GM20000 (cell line): ENCODE results near the gene CENPP.

Experiments used
- DNase-seq: peaks from one replicate; pipeline ENCODE4 v3.0.0; 2012; ENCODE audit warnings: low spot score
- TF ChIP-seq, protein P1 (sequence below): IDR thresholded peaks from 2 replicates; pipeline ENCODE4 v1.5.1; 2012; ENCODE audit warnings: mild to moderate bottlenecking, control low read depth; ENCODE audit errors: extremely low read depth, missing control alignments

The CENPP gene

DNA sequence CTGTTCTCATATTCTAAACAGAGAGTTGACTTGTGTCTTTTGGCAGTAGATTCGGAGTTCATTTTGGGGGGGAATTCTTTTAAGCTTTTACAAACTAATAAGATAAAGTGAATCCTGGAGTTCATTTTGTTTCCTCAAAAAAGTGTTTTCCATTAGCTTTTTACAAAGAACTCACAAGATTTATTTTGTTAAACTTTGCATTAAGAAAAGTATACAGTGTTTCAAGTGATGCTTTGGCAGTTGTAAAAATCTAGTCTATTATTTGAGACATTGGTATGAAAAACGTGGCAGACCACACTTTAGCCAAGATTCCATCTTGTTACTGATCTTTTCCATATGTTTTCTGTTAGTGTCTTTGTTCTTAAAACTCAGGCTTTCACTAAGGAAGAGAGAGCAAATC is 99.7 kb downstream of the CENPP start:
- DNase-seq, result no peak
- TF ChIP-seq, protein P1, sequence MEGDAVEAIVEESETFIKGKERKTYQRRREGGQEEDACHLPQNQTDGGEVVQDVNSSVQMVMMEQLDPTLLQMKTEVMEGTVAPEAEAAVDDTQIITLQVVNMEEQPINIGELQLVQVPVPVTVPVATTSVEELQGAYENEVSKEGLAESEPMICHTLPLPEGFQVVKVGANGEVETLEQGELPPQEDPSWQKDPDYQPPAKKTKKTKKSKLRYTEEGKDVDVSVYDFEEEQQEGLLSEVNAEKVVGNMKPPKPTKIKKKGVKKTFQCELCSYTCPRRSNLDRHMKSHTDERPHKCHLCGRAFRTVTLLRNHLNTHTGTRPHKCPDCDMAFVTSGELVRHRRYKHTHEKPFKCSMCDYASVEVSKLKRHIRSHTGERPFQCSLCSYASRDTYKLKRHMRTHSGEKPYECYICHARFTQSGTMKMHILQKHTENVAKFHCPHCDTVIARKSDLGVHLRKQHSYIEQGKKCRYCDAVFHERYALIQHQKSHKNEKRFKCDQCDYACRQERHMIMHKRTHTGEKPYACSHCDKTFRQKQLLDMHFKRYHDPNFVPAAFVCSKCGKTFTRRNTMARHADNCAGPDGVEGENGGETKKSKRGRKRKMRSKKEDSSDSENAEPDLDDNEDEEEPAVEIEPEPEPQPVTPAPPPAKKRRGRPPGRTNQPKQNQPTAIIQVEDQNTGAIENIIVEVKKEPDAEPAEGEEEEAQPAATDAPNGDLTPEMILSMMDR, result no peak

DNA sequence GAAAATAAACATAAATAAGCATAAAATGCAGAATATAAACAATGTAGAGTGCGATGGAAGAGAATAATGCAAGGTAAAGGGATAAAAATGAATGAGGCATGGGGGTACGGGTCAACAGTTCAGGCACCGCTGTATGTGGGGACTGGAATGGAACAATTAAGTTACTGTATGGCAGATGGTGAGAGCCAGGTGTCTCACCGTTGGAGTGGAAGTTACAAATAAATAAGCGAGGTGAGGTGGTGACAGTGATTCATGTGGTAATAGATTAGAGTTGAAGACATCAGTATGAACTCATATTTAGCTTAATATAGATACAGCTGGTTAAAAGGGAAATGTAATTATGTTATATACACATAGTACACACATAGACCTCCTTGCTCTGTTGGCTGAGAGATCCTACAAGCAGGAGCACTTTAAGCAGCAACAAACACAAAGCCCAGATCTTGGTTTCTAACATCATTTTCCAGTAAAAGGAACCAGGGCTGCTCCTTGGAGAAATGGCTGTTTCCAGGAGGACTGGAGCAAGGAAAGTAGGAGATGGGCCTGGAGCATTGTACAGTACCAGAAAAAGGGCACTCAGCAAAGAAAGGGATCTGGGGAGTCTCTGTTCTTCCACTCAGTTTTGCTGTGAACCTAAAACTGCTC is 100.9 kb downstream of the CENPP start:
- no peak for DNase-seq
- TF ChIP-seq, protein P1, result no peak

DNA sequence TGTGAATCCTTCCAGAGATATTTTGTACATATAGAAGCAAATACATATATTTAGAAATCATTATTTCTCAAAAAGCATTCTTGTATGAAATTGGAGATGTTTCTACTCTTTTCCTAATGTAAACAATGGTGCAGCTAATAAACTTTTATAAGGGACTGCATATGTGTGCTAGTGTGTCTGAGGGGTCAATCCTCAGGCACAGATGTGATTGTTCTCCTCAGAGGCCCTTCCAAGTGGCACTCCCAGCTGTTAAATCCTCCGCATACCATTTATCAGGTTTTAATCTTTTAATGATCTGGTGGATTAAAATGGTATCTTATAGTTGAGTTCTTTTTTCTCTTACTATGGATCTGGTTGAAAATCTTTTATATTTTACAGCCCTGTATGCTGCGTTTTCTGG is 104.1 kb downstream of the CENPP start:
- no peak for DNase-seq

DNA sequence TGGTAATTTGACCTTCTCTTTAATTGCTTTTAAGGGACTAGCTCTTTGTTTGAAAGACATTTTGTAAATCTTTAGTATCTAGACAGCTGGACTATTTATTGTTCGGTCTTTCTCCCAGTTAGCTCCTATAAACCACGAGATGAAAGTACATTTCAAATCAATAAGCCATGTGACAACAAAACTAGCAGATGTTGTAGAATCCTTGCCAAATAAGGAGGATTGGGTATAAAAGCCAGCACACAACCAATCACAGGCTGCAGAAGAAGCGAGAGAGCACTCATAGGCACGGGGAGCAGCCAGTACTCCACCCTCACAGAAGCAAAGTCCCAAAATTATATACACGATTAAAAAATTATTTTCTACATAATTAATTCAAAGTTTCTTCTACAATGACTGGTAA is 106.6 kb downstream of the CENPP start:
- TF ChIP-seq, protein P1, result no peak
- DNase-seq, result no peak

More for the DNA sequence above, 104.1 kb downstream of the CENPP start:
- TF ChIP-seq, protein P1, result no peak

DNA sequence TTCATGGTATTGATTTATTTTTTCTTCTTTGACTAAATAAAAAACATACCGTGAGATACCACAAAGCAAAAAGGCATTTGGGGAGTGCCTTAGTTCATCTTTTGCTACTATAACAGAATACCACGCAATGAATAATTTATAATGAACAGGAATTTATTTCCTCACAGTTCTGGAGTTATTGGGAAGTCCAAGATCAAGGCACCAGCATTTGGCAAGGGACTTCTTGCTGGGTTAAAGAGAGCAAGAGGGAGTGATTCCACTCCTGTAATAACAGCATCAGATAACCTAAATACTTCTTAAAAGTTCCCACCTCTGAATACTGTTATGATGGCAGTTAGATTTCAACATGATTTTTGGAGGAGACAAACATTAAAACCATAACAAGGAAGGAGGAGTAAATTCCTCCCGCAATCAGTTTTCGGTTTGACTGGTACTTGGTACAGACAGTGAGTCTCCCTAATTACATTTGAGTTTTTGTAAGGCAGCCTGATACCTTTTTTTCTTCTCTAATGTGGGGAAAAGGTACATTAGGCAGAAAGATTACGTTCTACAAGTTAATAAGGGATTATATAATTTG is 107.3 kb downstream of the CENPP start:
- TF ChIP-seq, protein P1, result no peak
- DNase-seq, result no peak

DNA sequence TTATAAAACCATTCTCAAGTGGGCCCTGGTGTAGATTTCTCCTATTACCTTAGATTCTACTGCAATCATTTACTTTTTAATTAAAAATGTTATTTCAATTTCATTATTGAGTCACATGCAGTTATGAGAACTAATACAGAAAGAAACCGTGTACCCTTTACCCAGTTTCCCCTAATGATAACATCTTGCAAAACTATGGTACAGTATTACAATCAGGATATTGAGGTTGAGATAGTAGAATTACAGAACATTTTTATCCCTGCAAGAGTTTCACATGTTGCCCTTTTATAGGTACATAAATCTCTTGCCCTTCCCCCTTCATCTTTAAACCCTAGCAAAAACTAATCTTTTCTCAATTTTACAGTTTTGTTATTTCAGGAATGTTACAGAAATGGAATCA is 109.5 kb downstream of the CENPP start:
- TF ChIP-seq, protein P1, result no peak
- DNase-seq, result no peak

DNA sequence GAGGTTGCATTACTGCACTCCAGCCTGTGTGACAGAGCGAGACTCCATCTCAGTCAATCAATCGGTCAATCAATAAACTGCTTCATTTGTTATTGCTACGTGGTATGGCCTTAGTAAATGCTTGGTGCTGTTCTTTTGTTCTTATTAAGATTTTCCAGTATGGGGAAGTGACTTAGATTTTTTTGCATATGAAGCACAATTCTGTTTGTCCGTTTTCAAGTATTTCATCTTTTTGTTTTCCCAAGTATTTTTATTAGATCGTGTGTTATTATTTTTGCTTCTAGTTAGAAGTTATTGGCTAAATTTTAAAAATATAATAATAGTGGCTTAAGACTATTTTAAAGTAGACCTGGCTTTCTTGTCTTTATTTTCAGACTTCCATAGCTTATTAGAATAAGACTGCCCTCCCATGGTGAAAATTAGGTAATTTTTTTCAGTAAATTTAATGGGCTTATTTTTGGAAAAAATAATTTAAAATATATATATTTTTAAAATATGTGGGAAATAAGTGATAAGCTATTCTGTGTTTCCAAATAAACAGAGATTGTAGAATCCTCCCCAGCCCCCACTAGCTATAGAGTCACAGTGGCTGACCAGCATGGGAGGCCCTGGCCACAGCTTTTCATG is 113.3 kb downstream of the CENPP start:
- TF ChIP-seq, protein P1, result no peak
- DNase-seq, result no peak
